Adrenal gland (tissue), 12 donors: ENCODE data around the gene OPCML. TPM values are rescaled to one million over a fixed set of nuclear protein-coding genes. Genes with fewer than 3 reads are reported as not detected.

Experiments
- DNase-seq, 7 donors: peaks; one replicate each; pipeline ENCODE4 v3.0.0-alpha.2; 2019 to 2020
- H3K27ac ChIP-seq, 5 donors: fragments of 200-600 bp; sonication (generic) in 4 of 5; 1 replicate in 3 of 5; 2 replicates in 2 of 5; pipeline versions ENCODE4 v1.5.1 to v1.8.0; 2016 to 2020; ENCODE audit warnings: mild to moderate bottlenecking in 1 of 5
- H3K27me3 ChIP-seq: fragments of 200-600 bp; 2 replicates; pipeline ENCODE4 v1.8.0; 2021
- H3K36me3 ChIP-seq, 2 donors: fragments of 200-600 bp; replicated peaks in 1 of 2; 1 replicate in 1 of 2; 2 replicates in 1 of 2; pipeline versions ENCODE4 v1.5.1 to v1.8.0; 2018 to 2022
- H3K4me1 ChIP-seq, 2 donors: fragments of 200-600 bp; replicated peaks in 1 of 2; 1 replicate in 1 of 2; 2 replicates in 1 of 2; pipeline versions ENCODE4 v1.5.1 to v1.8.0; 2018 to 2021
- H3K4me3 ChIP-seq, 4 donors: fragments of 200-600 bp; sonication (generic) in 3 of 4; one replicate each; pipeline ENCODE4 v1.5.1; 2016 to 2018
- H3K9me3 ChIP-seq, 3 donors: fragments of 200-600 bp; sonication (generic) in 1 of 3; replicated peaks in 1 of 3; 1 replicate in 2 of 3; 2 replicates in 1 of 3; pipeline versions ENCODE4 v1.5.1 to v1.8.0; 2016 to 2021
- CTCF ChIP-seq, 6 experiments: fragments of 450-650 bp in 4 of 6; fragments of 200-600 bp in 2 of 6; sonication (generic) in 1 of 6; IDR thresholded peaks; 1 replicate in 5 of 6; 2 replicates in 1 of 6; pipeline versions ENCODE4 v1.5.1 to v1.8.0; 2016 to 2021; ENCODE audit warnings: antibody characterized with exemption in 6 of 6, mild to moderate bottlenecking in 2 of 6, moderate library complexity in 1 of 6
- POLR2A ChIP-seq, 2 donors: fragments of 450-650 bp; IDR thresholded peaks; one replicate each; pipeline ENCODE4 v1.6.1; 2017; ENCODE audit warnings: antibody characterized with exemption in 2 of 2, mild to moderate bottlenecking in 2 of 2, moderate library complexity in 1 of 2
- WGBS, 4 donors: extraction: QIAGEN DNeasy Blood & Tissue Kit in 2 of 4; methylation state at CpG; one replicate each; pipeline versions ENCODE4 v1.1.5 to v1.1.7; 2013 to 2017; 5-methylcytosine and 5-hydroxymethylcytosine counted together
- intact Hi-C, 2 donors: fragments of 100-400 bp; cut with DNase I; formaldehyde crosslinking; loops; one replicate each; pipeline versions ENCODE4 v1.14.1 to v1.15.0; 2022 to 2023
- polyA plus RNA-seq, 3 donors: library from polyadenylated mRNA; stranded (reverse); fragments of 200-250 nt in 2 of 3; fragments of 350-450 nt in 1 of 3; fragmentation: Illumina TruSeq in 1 of 3; extraction: RNeasy Lipid Tissue Mini Kit (QIAGEN cat#74804) in 1 of 3; gene quantifications; one replicate each; pipeline ENCODE4 v1.2.3, GENCODE V29; 2013 to 2014
- total RNA-seq, 9 donors: library from RNA; depleted of rRNA in 4 of 9; stranded (reverse); fragments of >200 nt in 4 of 9; fragments of 120-200 nt in 1 of 9; fragmentation: NEBNext Ultra II Directional in 1 of 9; extraction: Animal tissue kit (Norgen Biotek cat#: 25700) in 1 of 9; gene quantifications; one replicate each; pipeline versions ENCODE4 v1.1.0 to v1.2.4, GENCODE V29; 2013 to 2023
- donor health status: healthy with polysubstance abuse.
- donor health status: Bipolar disorder and iron deficiency.
- donor health status: DM: yes; HTN: yes; CAD: no.
- donor health status: DM: no; HTN: no; CAD: no.
- donor health status: DM: no; HTN: no; CAD: no.
- donor health status: DM: yes; HTN: yes; CAD: no.

The OPCML gene
- total and polyA plus RNA-seq, 12 donors: 0.10 to 5.5 (median 0.72) TPM; not detected in 5

DNA sequence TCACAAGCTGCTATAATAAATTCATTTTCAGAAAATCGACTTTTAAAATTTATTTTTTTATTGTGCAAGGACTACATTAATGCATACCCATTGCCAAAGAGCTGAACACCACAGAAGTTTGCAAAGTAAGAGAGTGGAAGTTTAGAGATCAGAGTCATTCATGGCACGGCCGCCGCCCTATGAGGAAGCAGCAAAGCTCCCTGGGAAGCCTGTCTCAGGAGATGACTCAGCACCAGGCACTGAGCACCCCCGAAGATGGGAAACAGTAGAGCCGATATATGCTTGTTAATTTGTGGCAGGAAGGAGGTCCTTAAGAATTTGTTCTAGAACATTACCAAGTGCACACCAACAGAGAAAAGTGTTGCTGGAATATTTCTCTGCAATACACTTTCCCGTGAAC is 693.7 kb downstream of the OPCML start:
- Histone ChIP-seq H3K27ac (no peak overlapping the region), H3K9me3 (no peaks in the 10 kb centered on the region), H3K27me3 (no peaks in the 10 kb centered on the region), H3K4me1 (no peaks in the 10 kb centered on the region), H3K36me3 (no peaks in the 10 kb centered on the region), H3K4me3 (no peak overlapping the region)
- intact Hi-C loops: no loop called here
- WGBS, 4 donors: 71 to 81% (median 74%) methylated on average over 7 of the region's 7 CpGs
- no peak for DNase-seq
- no peak for TF ChIP-seq POLR2A (IDR thresholded peaks at IDR 0.05)
- TF ChIP-seq CTCF (IDR thresholded peaks at IDR 0.05): no peak

DNA sequence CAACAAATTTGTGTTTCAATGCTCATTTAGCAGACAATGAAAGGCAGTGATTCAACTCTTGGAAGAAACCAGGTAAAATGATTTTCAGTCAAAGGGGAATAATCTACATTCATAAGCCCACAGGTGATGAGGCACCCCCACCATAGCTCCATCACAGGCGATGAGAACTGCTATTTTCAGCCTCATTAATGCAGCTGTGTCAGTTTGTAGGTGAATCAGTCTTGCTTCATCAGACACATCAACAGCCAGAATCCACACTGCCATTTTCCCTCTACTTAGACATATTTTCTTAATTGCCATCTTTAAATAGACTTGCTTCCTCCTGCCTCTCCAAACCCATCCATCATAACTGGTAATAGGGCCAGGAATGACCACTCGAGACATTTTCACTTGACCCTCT is 701.0 kb downstream of the OPCML start:
- Histone ChIP-seq H3K27me3 (no peaks in the 10 kb centered on the region), H3K9me3 (no peaks in the 10 kb centered on the region), H3K4me3 (no peak overlapping the region), H3K27ac (no peak overlapping the region), H3K36me3 (no peaks in the 10 kb centered on the region), H3K4me1 (no peaks in the 10 kb centered on the region)
- no peak for TF ChIP-seq CTCF (IDR thresholded peaks at IDR 0.05)
- TF ChIP-seq POLR2A (IDR thresholded peaks at IDR 0.05): no peak
- 68 to 77% (median 74%) methylated on average over 2 of the region's 2 CpGs for WGBS, 4 donors
- DNase-seq: no peak
- intact Hi-C loops: no loop called here

- intact Hi-C loops: no loop called here
- Histone ChIP-seq H3K4me1 (no peaks in the 10 kb centered on the region), H3K36me3 (no peaks in the 10 kb centered on the region), H3K27me3 (no peaks in the 10 kb centered on the region), H3K27ac (no peak overlapping the region), H3K9me3 (no peaks in the 10 kb centered on the region), H3K4me3 (no peak overlapping the region)
- TF ChIP-seq CTCF (IDR thresholded peaks at IDR 0.05): no peak
- no peak for TF ChIP-seq POLR2A (IDR thresholded peaks at IDR 0.05)
- no peak for DNase-seq
- 69 to 74% (median 70%) methylated on average over 1 of the region's 1 CpG for WGBS, 4 donors
These were observed 707.7 kb downstream of the OPCML start for GRCh38 chr11:132824642-132825041.

- Histone ChIP-seq H3K27ac (no peak overlapping the region), H3K27me3 (no peaks in the 10 kb centered on the region), H3K4me3 (no peak overlapping the region), H3K36me3 (no peaks in the 10 kb centered on the region), H3K4me1 (no peaks in the 10 kb centered on the region), H3K9me3 (no peaks in the 10 kb centered on the region)
- TF ChIP-seq CTCF (IDR thresholded peaks at IDR 0.05) (no peak), POLR2A (IDR thresholded peaks at IDR 0.05) (no peak)
- no peak for DNase-seq
- intact Hi-C loops: no loop called here
- 94 to 97% (median 96%) methylated on average over 5 of the region's 5 CpGs for WGBS, 4 donors
These were observed 710.0 kb downstream of the OPCML start for GRCh38 chr11:132822276-132822675.
